Astrocyte (in vitro differentiated cells and primary cell): Measurements from ENCODE around the gene SHROOM3. TPM values are rescaled to one million over a fixed set of nuclear protein-coding genes. Genes with fewer than 3 reads are reported as not detected.

ENCODE experiments used
- DNase-seq: peaks from one replicate; pipeline ENCODE4 v3.0.0-alpha.2; 2010; ENCODE audit warnings: low read depth
- FAIRE-seq: peaks from 2 replicates; lab custom pipeline; 2011; peaks lifted over from hg19 to GRCh38; lab: Jason Lieb, UNC
- H2AFZ ChIP-seq: 2 replicates; pipeline ENCODE4 v1.6.0; 2012; ENCODE audit warnings: low read depth, low read length, inconsistent platforms
- H3K27ac ChIP-seq: 2 replicates; pipeline ENCODE4 v1.5.1; 2011; ENCODE audit warnings: low read depth, low read length, inconsistent platforms
- H3K27me3 ChIP-seq: 2 replicates; pipeline ENCODE4 v1.6.0; 2011; ENCODE audit warnings: low read length, inconsistent platforms; ENCODE audit not compliant: insufficient read depth
- H3K36me3 ChIP-seq: 2 replicates; pipeline ENCODE4 v1.5.1; 2011; ENCODE audit warnings: low read length, inconsistent platforms; ENCODE audit not compliant: insufficient read depth
- H3K4me1 ChIP-seq: 2 replicates; pipeline ENCODE4 v1.5.1; 2011; ENCODE audit warnings: low read length, inconsistent platforms; ENCODE audit not compliant: insufficient read depth
- H3K4me2 ChIP-seq: 2 replicates; pipeline ENCODE4 v1.6.0; 2012; ENCODE audit warnings: low read length, inconsistent platforms
- H3K4me3 ChIP-seq: 2 replicates; pipeline ENCODE4 v1.5.1; 2011; ENCODE audit warnings: low read depth, mild to moderate bottlenecking, low read length, inconsistent platforms; ENCODE audit not compliant: insufficient read depth
- H3K79me2 ChIP-seq: 2 replicates; pipeline ENCODE4 v1.6.0; 2012; ENCODE audit warnings: mild to moderate bottlenecking, low read length, inconsistent platforms; ENCODE audit not compliant: insufficient read depth
- H3K9ac ChIP-seq: 2 replicates; pipeline ENCODE4 v1.6.0; 2012; ENCODE audit warnings: mild to moderate bottlenecking, low read length, inconsistent platforms
- H3K9me3 ChIP-seq: 2 replicates; pipeline ENCODE4 v1.5.1; 2012; ENCODE audit warnings: low read depth, mild to moderate bottlenecking, low read length, inconsistent platforms; ENCODE audit not compliant: insufficient read depth
- H4K20me1 ChIP-seq: 2 replicates; pipeline ENCODE4 v1.6.0; 2012; ENCODE audit warnings: low read length, inconsistent platforms; ENCODE audit not compliant: insufficient read depth
- H3K27ac Mint-ChIP-seq: one replicate; pipeline ENCODE4 v1.8.0; 2021; ENCODE audit warnings: mild to moderate bottlenecking, mixed read lengths; ENCODE audit not compliant: unreplicated experiment
- H3K27me3 Mint-ChIP-seq: one replicate; pipeline ENCODE4 v1.8.0; 2021; ENCODE audit warnings: low read depth, mixed read lengths; ENCODE audit not compliant: unreplicated experiment
- H3K36me3 Mint-ChIP-seq: one replicate; pipeline ENCODE4 v1.8.0; 2021; ENCODE audit warnings: low read depth, mixed read lengths; ENCODE audit not compliant: unreplicated experiment
- H3K4me1 Mint-ChIP-seq: one replicate; pipeline ENCODE4 v1.8.0; 2021; ENCODE audit warnings: low read depth, mixed read lengths; ENCODE audit not compliant: unreplicated experiment
- H3K4me3 Mint-ChIP-seq: one replicate; pipeline ENCODE4 v1.8.0; 2021; ENCODE audit warnings: mild to moderate bottlenecking, moderate library complexity, mixed read lengths; ENCODE audit not compliant: unreplicated experiment
- H3K9me3 Mint-ChIP-seq: one replicate; pipeline ENCODE4 v1.8.0; 2021; ENCODE audit warnings: mild to moderate bottlenecking, mixed read lengths; ENCODE audit not compliant: unreplicated experiment
- EZH2 ChIP-seq: IDR thresholded peaks from 2 replicates; pipeline ENCODE4 v1.6.1; 2012; ENCODE audit warnings: mild to moderate bottlenecking, low read length, inconsistent platforms; ENCODE audit not compliant: insufficient read depth
- total RNA-seq: library from RNA; stranded (reverse); gene quantifications from 2 replicates; pipeline ENCODE4 v1.2.1, GENCODE V29; 2021
- TF ChIP-seq, protein P1 (sequence below): IDR thresholded peaks from 2 replicates; pipeline ENCODE4 v1.5.1; 2011; ENCODE audit warnings: low read depth, mild to moderate bottlenecking, inconsistent platforms, low read length, moderate library complexity; ENCODE audit not compliant: insufficient read depth

Gene SHROOM3
- total RNA-seq, 1 donor from 2014 or later: 64.6 TPM

DNA sequence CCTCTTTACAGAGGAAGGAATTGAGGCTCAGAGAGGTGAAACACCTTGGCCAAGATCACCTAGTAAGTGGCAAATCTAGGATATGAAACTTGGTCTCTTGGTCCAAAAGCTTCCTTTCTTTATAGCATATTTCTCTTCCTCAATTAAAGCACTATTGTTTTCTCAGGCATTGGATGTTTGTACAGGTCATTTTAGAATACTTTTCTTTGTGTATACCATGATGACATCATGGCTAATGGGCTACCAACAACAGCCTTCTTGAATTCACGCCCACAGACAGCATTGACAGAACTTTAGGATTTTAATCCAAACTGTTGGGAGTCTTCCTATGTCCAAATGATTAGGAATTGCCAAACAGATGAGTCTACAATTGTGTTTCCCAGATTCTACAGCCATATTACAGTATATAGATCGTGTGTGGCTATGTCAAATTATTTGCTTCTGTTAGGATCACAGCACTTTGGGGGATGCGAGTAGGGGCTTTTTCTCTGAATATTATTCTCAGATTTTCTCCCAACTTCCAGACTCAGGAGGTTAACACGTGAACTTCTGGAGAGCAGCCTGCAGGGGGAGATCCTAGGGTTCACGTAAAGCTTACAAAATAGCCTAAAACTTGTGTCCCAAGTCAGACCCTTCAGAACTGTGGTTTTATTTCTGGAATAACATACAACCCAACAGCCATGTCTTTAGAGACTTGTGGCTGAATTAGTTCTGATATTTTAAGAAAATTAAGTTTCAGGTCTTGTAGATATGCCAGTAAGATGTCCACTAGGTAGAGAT is 191.8 kb downstream of the SHROOM3 start:
- Mint-ChIP-seq H3K4me1 (peaks cover 38% of the 10 kb centered on the region), H3K36me3 (peaks cover 23% of the 10 kb centered on the region), H3K27ac (peak overlapping the region; percentile 54), H3K27me3 (no peaks in the 10 kb centered on the region), H3K4me3 (no peak overlapping the region), H3K9me3 (no peaks in the 10 kb centered on the region)
- H3K27me3 ChIP-seq: no peaks in the 10 kb centered on the region
- H3K4me3 ChIP-seq: no peak overlapping the region
- FAIRE-seq (no peak), DNase-seq (no peak)
- peaks cover 4% of the 10 kb centered on the region for H3K79me2 ChIP-seq
- no peak overlapping the region for H3K27ac ChIP-seq
- H3K36me3 ChIP-seq: no peaks in the 10 kb centered on the region
- no peak overlapping the region for H2AFZ ChIP-seq
- no peak overlapping the region for H3K9ac ChIP-seq
- H4K20me1 ChIP-seq: no peaks in the 10 kb centered on the region
- TF ChIP-seq, protein P1, sequence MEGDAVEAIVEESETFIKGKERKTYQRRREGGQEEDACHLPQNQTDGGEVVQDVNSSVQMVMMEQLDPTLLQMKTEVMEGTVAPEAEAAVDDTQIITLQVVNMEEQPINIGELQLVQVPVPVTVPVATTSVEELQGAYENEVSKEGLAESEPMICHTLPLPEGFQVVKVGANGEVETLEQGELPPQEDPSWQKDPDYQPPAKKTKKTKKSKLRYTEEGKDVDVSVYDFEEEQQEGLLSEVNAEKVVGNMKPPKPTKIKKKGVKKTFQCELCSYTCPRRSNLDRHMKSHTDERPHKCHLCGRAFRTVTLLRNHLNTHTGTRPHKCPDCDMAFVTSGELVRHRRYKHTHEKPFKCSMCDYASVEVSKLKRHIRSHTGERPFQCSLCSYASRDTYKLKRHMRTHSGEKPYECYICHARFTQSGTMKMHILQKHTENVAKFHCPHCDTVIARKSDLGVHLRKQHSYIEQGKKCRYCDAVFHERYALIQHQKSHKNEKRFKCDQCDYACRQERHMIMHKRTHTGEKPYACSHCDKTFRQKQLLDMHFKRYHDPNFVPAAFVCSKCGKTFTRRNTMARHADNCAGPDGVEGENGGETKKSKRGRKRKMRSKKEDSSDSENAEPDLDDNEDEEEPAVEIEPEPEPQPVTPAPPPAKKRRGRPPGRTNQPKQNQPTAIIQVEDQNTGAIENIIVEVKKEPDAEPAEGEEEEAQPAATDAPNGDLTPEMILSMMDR: peak; percentile 28
- no peak for TF ChIP-seq EZH2
- peaks cover 31% of the 10 kb centered on the region for H3K4me1 ChIP-seq
- H3K9me3 ChIP-seq: no peaks in the 10 kb centered on the region
- no peak overlapping the region for H3K4me2 ChIP-seq

DNA sequence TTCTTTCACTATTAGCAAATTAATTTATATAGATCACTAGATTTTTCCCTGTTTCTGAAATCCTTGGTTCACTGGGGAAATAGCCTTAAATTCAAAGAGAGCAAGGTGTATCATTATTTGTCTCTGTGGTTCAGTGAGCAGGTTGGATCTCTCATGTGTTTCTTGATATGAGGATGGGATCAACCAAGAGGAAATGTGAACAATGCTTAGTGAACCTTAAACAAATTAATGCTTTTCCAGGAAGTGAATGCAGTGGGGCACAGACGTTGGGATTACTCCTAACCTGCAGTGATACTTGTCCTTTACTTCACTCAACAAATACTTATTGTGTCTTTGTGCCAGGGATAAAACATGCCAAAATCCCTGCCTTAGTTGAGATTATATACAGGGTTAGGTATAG is 193.2 kb downstream of the SHROOM3 start:
- Histone ChIP-seq H3K79me2 (peaks cover 4% of the 10 kb centered on the region), H3K27ac (no peak overlapping the region), H3K36me3 (no peaks in the 10 kb centered on the region), H4K20me1 (no peaks in the 10 kb centered on the region), H3K4me3 (no peak overlapping the region), H3K9me3 (no peaks in the 10 kb centered on the region), H3K4me2 (no peak overlapping the region), H2AFZ (no peak overlapping the region), H3K9ac (no peak overlapping the region), H3K4me1 (peaks cover 23% of the 10 kb centered on the region), H3K27me3 (no peaks in the 10 kb centered on the region)
- no peak overlapping the region for H3K27ac Mint-ChIP-seq
- H3K9me3 Mint-ChIP-seq: no peaks in the 10 kb centered on the region
- H3K27me3 Mint-ChIP-seq: no peaks in the 10 kb centered on the region
- no peak for TF ChIP-seq EZH2
- TF ChIP-seq, protein P1: no peak
- DNase-seq (no peak), FAIRE-seq (no peak)
- no peak overlapping the region for H3K4me3 Mint-ChIP-seq
- H3K4me1 Mint-ChIP-seq: peaks cover 25% of the 10 kb centered on the region
- peaks cover 28% of the 10 kb centered on the region for H3K36me3 Mint-ChIP-seq

DNA sequence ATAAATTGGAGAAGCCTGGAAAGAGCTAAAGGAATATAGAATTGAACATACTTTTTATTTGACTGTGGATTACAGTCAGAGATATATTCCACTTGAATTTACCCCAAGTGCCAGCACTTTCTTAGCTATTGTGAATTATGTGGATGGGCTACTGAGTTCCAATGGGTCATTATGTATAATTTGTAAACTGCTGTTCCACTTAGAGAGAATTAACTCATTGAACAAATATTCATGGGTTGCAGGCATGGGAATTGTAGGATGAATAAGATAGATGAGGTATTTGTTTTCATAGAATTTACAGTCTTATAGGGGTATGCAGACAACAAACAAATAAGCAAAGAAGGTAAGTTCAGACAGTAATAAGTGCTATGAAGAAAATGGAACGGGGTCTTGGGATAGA is 195.7 kb downstream of the SHROOM3 start:
- no peaks in the 10 kb centered on the region for H3K9me3 Mint-ChIP-seq
- H3K27me3 Mint-ChIP-seq: no peaks in the 10 kb centered on the region
- Histone ChIP-seq H3K4me1 (no peaks in the 10 kb centered on the region), H3K27ac (no peak overlapping the region), H3K4me3 (no peak overlapping the region), H3K79me2 (peaks cover 4% of the 10 kb centered on the region), H4K20me1 (no peaks in the 10 kb centered on the region), H3K36me3 (no peaks in the 10 kb centered on the region), H3K27me3 (no peaks in the 10 kb centered on the region), H3K9me3 (no peaks in the 10 kb centered on the region), H3K4me2 (no peak overlapping the region), H3K9ac (no peak overlapping the region), H2AFZ (no peak overlapping the region)
- TF ChIP-seq, protein P1: no peak
- TF ChIP-seq EZH2: no peak
- DNase-seq (peak; percentile 37), FAIRE-seq (no peak)
- no peak overlapping the region for H3K4me3 Mint-ChIP-seq
- peaks cover 14% of the 10 kb centered on the region for H3K4me1 Mint-ChIP-seq
- peaks cover 36% of the 10 kb centered on the region for H3K36me3 Mint-ChIP-seq
- no peak overlapping the region for H3K27ac Mint-ChIP-seq
